ENCODE results near the gene NSL1.
"Not testable (repeated sequence)": the region's sequence is repeated elsewhere in the genome, so short reads cannot be mapped to it uniquely, and the experiment has no call there.

NSL1 gene, protein sequence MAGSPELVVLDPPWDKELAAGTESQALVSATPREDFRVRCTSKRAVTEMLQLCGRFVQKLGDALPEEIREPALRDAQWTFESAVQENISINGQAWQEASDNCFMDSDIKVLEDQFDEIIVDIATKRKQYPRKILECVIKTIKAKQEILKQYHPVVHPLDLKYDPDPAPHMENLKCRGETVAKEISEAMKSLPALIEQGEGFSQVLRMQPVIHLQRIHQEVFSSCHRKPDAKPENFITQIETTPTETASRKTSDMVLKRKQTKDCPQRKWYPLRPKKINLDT

DNA sequence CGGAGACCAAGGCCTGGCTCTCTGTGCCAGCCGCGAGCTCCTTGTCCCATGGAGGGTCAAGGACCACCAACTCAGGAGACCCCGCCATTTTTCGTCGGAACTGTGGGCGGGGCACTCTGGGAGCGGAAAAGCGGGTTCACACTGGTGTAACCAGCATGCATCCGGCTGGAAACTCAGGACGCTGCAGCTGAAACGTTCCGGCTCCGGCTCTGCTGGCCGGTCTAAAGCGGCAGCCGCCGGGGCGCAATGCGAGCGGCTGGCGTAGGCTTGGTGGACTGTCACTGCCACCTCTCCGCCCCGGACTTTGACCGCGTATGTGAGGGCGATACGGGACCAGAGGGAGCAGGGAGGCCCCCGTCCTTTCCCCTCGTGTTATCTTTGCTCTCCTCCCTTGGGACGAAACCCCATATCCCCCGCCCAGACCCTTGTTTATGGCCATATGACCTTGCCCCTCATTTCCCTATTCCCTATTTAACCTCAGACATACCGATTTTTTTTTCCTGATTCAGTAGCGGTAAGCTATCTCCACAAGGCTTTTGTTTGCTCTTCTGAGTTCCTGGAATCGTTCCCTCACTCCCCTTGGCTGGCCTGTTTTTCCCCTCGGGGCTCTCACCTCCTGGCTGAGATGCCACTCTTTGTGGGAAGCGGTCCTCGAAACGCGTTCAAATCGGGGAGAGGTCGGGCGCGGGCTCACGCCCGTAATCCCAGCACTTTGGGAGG lies at the start of gene NSL1, which contains the start of gene TATDN3:
NSL1 (minus strand) TSS at position 102 of the 720 bp plus-strand sequence; CDS start at position 88, 14 bp downstream.
TATDN3 (plus strand) TSS at position 219 of the 720 bp plus-strand sequence; CDS start at position 247, 28 bp downstream.
- H3K4me3 ChIP-seq (ENCODE audit: low read depth, low read length): peak within 1 kb of the TSS; percentile 99
- peak; percentile 95 for DNase-seq (ENCODE audit: low read depth)
- TF ChIP-seq, protein P1, sequence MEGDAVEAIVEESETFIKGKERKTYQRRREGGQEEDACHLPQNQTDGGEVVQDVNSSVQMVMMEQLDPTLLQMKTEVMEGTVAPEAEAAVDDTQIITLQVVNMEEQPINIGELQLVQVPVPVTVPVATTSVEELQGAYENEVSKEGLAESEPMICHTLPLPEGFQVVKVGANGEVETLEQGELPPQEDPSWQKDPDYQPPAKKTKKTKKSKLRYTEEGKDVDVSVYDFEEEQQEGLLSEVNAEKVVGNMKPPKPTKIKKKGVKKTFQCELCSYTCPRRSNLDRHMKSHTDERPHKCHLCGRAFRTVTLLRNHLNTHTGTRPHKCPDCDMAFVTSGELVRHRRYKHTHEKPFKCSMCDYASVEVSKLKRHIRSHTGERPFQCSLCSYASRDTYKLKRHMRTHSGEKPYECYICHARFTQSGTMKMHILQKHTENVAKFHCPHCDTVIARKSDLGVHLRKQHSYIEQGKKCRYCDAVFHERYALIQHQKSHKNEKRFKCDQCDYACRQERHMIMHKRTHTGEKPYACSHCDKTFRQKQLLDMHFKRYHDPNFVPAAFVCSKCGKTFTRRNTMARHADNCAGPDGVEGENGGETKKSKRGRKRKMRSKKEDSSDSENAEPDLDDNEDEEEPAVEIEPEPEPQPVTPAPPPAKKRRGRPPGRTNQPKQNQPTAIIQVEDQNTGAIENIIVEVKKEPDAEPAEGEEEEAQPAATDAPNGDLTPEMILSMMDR (conservative IDR thresholded peaks at IDR 0.05; ENCODE audit: low read depth, low read length): no peak

DNA sequence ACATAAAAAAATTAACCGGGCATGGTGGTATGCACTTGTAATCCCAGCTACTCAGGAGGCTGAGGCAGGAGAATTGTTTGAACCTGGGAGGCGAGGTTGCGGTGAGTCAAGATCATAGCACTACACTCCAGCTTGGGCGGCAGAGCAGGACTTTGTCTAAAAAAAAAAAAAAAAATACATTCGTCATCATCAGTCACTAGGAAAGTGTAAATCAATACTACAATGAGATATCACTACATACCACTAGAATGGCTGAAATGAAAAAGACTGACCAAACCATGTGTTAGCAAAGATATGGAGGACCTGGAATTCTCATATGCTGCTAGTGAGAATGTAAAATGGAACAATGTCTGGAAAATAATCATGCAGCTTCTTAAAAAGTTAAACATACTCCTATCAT lies 46.6 kb upstream of the NSL1 start:
- TF ChIP-seq, protein P1 (conservative IDR thresholded peaks at IDR 0.05; ENCODE audit: low read depth, low read length): no peak

DNA sequence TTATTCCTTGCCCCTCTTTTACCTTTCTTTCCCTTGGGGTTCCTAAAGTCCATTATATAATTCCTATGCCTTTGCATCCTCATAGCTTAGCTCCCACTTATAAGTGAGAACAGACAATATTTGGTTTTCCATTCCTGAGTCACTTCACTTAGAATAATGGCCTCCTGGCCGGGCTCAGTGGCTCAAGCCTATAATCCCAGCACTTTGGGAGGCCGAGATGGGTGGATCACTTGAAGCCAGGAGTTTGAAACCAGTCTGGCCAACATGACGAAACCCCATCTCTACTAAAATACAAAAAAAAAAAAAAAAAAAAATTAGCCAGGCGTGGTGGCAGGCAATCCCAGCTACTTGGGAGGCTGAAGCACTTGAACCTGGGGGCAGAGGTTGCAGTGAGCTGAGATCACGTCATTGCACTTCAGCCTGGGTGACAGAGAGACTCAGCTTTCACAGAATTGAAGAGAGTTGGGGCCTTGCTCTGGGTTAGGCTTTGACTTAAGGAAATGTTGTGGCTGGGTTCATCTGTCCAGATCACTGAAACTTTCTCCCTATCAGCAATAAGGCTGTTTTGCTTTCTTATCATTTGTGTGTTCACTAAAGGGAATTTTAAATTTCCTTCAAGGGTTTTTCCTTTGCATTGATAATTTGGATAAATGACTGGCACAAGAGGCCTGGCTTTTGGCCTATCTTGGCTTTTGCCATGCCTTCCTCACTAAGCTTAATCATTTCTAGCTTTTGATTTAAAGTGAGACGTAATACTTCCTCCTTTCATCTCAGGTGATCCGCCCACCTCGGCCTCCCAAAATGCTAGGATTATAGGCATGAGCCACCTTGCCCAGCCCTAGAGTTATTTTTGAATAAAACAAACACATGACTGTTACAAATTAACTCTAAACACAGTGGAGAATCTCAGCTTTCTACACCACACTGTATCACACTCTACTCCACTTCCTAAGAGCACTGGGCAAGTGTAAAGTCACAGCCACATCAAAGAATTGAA lies 41.9 kb upstream of the NSL1 start:
- not testable (repeated sequence) for H3K4me3 ChIP-seq (ENCODE audit: low read depth, low read length); DNase-seq (ENCODE audit: low read depth)

More for the DNA sequence above, 46.6 kb upstream of the NSL1 start:
- no peak for DNase-seq (ENCODE audit: low read depth)
- no peak overlapping the region for H3K4me3 ChIP-seq (ENCODE audit: low read depth, low read length)

DNA sequence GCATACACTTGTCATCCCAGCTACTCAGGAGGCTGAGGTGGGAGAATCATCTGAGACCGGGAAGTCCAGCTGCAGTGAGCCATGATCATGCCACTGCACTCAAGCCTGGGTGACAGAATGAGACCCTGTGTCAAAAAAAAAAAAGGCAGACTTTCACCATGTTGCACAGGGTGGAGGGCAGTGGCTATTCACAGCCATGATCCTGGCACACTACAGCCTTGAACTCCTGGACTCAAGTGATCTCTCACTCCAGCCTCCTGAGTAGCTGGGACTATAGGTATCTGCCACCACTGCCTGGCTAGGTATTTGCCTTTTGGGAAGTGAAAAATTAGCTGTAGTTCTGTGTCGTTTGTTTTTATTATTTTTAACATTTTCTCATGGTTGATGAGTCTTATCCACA lies 36.8 kb upstream of the NSL1 start:
- DNase-seq (ENCODE audit: low read depth): no peak
- H3K4me3 ChIP-seq (ENCODE audit: low read depth, low read length): no peak overlapping the region
- TF ChIP-seq, protein P1 (conservative IDR thresholded peaks at IDR 0.05; ENCODE audit: low read depth, low read length): no peak

DNA sequence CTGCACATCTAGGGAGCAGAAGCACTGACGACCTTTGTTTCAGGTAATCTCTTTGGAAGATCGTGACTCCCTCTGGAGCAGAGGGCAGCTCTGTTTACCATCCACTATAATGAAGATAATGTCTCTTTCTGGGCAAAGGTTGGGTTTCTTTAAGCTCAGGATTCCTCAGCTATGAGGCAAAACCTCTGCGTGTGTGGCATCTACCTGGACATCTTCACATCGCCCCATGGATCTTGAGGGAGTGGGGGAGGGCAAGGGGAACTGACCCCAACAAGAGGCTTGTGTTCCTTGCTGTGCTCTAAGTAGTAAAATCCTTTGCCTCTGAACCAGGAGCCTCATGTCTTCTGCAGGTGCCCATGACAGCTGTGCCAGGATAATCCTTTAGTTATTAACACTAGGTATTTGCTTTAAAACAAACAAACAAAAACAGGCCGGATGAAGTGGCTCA lies 36.3 kb upstream of the NSL1 start:
- TF ChIP-seq, protein P1 (conservative IDR thresholded peaks at IDR 0.05; ENCODE audit: low read depth, low read length): no peak
- DNase-seq (ENCODE audit: low read depth): no peak

DNA sequence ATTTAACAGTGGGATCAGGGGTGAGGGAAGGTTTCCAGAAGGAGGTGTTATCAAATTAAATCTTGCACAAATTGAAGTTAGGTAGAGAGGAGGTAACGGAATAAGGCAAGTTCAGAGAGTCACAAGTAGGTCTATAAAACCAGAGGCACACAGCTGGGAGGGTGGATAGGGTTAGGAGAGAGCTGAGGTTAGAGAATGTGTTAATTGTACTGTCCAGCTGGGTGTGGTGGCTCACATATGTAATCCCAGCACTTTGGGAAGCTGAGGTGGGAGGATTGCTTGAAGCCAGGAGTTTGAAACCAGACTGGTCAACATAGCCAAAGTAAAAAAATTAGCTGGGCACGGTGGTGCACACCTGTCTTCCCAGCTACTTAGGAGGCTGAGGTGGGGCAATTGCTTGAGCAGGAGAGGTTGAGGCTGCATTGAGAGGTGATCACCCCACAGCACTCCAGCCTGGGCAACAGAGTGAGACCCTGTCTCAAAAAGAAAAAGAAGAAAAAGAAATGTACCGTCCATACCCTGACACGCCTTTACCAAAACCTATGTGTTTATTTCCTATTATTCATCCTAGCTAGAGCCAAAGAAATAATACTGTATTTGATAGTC lies 35.7 kb upstream of the NSL1 start:
- no peak overlapping the region for H3K4me3 ChIP-seq (ENCODE audit: low read depth, low read length)
- TF ChIP-seq, protein P1 (conservative IDR thresholded peaks at IDR 0.05; ENCODE audit: low read depth, low read length): no peak
- no peak for DNase-seq (ENCODE audit: low read depth)

More for the DNA sequence above, 36.3 kb upstream of the NSL1 start:
- H3K4me3 ChIP-seq (ENCODE audit: low read depth, low read length): no peak overlapping the region
